ENCODE data around the gene CTR9. TPM values are rescaled to one million over a fixed set of nuclear protein-coding genes. Genes with fewer than 3 reads are reported as not detected.

CTR9 gene
- polyA plus RNA-seq, 1 of the 3 experiments (the other 2 are of a cell fraction) = 10.1 TPM

DNA sequence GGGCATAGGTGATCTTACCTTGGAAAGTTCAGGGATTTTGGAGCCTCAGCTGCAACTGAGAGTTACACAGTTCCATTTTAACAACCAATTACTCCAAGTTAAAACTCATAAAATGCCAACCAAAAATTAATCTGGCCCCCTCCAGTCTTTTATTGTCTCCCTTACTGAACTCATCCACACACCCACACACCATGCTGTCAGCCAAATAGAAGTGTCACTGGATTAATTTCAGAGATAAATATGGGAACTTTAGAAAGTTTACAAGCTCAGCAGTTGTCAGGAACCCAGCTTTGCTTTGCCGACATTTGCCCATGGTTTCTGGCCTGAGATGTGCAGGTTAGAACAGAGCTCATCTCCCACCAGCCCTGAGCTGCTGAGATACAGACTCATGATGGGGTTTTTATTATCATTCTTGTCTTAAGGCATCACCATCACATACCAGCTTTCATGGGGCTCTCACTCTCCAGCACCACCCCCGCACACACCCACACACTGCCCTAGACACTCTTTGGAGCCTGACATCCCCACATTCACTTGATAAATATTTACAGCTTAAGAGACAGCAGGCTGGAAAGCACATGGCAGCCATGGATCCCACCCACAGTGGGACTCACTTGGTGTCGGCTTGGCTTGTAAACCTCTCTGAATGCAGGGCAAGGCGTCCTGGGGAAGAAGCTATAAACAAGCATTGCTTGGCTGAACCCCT, 23.7 kb upstream of the CTR9 start:
- CTCF ChIA-PET = interaction anchor here (1.6 to 3.9 kb wide), 2 partner anchors 186 to 321 kb away, joined by 3 to 23 read pairs; partner anchors contain the start of gene RNF141
- POLR2A ChIA-PET = no interaction called here
- Histone ChIP-seq H3K4me1 (ENCODE audit: control insufficient read depth in 1 of 2, insufficient read depth in 2 of 2, low read depth in 1 of 2, low read length in 1 of 2) (peaks cover 2 to 4% of the 10 kb centered on the region in 2 experiments; a peak in 2 of 4 replicates), H2AFZ (ENCODE audit: low read depth) (no peak overlapping the region), H3K9me3 (no peaks in the 10 kb centered on the region), H3K36me3 (replicated peaks in 1 of 2; ENCODE audit: control insufficient read depth in 1 of 2, insufficient read depth in 2 of 2, low read length in 1 of 2) (no peaks in the 10 kb centered on the region), H3K79me2 (ENCODE audit: insufficient read depth) (no peaks in the 10 kb centered on the region), H3K9me2 (no peaks in the 10 kb centered on the region), H3K27ac (ENCODE audit: low read depth in 2 of 2, low read length in 1 of 2) (no peak overlapping the region), H4K20me1 (ENCODE audit: insufficient read depth) (no peaks in the 10 kb centered on the region), H3F3A (replicated peaks; ENCODE audit: insufficient read depth) (no peaks in the 10 kb centered on the region), H3K27me3 (ENCODE audit: insufficient read depth) (no peaks in the 10 kb centered on the region), H3K4me2 (no peak overlapping the region), H3K9ac (no peak overlapping the region), H3K4me3 (ENCODE audit: low read depth in 2 of 2, low read length in 1 of 2) (no peak overlapping the region)
- no peak for DNase-seq
- no peak for TF ChIP-seq FOXM1 (IDR thresholded peaks at IDR 0.05; ENCODE audit: low read depth)
- TF ChIP-seq JUND (IDR thresholded peaks at IDR 0.05) = no peak
- TF ChIP-seq, protein P1, sequence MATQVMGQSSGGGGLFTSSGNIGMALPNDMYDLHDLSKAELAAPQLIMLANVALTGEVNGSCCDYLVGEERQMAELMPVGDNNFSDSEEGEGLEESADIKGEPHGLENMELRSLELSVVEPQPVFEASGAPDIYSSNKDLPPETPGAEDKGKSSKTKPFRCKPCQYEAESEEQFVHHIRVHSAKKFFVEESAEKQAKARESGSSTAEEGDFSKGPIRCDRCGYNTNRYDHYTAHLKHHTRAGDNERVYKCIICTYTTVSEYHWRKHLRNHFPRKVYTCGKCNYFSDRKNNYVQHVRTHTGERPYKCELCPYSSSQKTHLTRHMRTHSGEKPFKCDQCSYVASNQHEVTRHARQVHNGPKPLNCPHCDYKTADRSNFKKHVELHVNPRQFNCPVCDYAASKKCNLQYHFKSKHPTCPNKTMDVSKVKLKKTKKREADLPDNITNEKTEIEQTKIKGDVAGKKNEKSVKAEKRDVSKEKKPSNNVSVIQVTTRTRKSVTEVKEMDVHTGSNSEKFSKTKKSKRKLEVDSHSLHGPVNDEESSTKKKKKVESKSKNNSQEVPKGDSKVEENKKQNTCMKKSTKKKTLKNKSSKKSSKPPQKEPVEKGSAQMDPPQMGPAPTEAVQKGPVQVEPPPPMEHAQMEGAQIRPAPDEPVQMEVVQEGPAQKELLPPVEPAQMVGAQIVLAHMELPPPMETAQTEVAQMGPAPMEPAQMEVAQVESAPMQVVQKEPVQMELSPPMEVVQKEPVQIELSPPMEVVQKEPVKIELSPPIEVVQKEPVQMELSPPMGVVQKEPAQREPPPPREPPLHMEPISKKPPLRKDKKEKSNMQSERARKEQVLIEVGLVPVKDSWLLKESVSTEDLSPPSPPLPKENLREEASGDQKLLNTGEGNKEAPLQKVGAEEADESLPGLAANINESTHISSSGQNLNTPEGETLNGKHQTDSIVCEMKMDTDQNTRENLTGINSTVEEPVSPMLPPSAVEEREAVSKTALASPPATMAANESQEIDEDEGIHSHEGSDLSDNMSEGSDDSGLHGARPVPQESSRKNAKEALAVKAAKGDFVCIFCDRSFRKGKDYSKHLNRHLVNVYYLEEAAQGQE (IDR thresholded peaks at IDR 0.05; ENCODE audit: low read depth, low read length) = no peak
- no peak for TF ChIP-seq SIN3A (IDR thresholded peaks at IDR 0.05; ENCODE audit: borderline replicate concordance, low read depth, low read length)
- TF ChIP-seq EP300 (IDR thresholded peaks at IDR 0.05; ENCODE audit: borderline replicate concordance in 1 of 2, low read depth in 1 of 2, low read length in 1 of 2) = no peak
- TF ChIP-seq MXI1 (IDR thresholded peaks at IDR 0.05; ENCODE audit: low read depth, low read length) = no peak
- TF ChIP-seq TEAD4 (IDR thresholded peaks at IDR 0.05; ENCODE audit: borderline replicate concordance, insufficient read depth) = no peak
- no peak for TF ChIP-seq NRF1 (IDR thresholded peaks at IDR 0.05; ENCODE audit: low read depth, low read length)
- TF ChIP-seq, protein P2, sequence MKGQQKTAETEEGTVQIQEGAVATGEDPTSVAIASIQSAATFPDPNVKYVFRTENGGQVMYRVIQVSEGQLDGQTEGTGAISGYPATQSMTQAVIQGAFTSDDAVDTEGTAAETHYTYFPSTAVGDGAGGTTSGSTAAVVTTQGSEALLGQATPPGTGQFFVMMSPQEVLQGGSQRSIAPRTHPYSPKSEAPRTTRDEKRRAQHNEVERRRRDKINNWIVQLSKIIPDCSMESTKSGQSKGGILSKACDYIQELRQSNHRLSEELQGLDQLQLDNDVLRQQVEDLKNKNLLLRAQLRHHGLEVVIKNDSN (IDR thresholded peaks at IDR 0.05; ENCODE audit: borderline replicate concordance, low read depth) = no peak
- whole genome bisulfite sequencing (ENCODE audit: low lambda C conversion rate) = 80% methylated on average over 4 of the region's 4 CpGs

DNA sequence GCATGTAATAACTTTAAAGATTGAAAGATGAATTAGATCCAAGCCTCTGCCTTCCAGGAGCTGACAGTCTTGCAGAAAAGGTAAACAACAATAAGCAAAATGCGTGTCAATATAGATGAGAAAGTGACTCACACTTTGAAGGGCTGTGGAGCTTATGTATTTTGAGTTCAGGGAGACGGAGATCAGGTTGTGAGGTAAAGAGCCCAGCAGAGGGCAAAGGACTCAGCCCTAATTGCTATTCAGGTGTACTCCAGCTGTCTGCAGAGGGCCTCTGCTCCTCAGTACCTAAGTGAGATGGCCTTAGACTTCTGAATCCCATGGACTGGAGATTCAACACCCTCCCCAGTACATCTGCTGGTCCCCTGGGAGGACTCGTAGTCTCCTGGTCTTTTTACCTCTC, 22.9 kb upstream of the CTR9 start:
- POLR2A ChIA-PET = no interaction called here
- TF ChIP-seq SMC3 (IDR thresholded peaks at IDR 0.05; ENCODE audit: low read depth, low read length) = no peak
- no peak for TF ChIP-seq NFIC (IDR thresholded peaks at IDR 0.05; ENCODE audit: borderline replicate concordance)
- TF ChIP-seq FOXM1 (IDR thresholded peaks at IDR 0.05; ENCODE audit: low read depth) = no peak
- TF ChIP-seq EZH2phosphoT487 (IDR thresholded peaks at IDR 0.05; ENCODE audit: borderline replicate concordance, low read depth) = no peak
- no peak for TF ChIP-seq NRF1 (IDR thresholded peaks at IDR 0.05; ENCODE audit: low read depth, low read length)
- TF ChIP-seq JUND (IDR thresholded peaks at IDR 0.05) = no peak
- TF ChIP-seq POLR2AphosphoS5 (IDR thresholded peaks at IDR 0.05; ENCODE audit: low read depth, low read length) = no peak
- TF ChIP-seq FOXJ3 (CRISPR knock-in tag; IDR thresholded peaks at IDR 0.05) = no peak
- TF ChIP-seq, protein P3, sequence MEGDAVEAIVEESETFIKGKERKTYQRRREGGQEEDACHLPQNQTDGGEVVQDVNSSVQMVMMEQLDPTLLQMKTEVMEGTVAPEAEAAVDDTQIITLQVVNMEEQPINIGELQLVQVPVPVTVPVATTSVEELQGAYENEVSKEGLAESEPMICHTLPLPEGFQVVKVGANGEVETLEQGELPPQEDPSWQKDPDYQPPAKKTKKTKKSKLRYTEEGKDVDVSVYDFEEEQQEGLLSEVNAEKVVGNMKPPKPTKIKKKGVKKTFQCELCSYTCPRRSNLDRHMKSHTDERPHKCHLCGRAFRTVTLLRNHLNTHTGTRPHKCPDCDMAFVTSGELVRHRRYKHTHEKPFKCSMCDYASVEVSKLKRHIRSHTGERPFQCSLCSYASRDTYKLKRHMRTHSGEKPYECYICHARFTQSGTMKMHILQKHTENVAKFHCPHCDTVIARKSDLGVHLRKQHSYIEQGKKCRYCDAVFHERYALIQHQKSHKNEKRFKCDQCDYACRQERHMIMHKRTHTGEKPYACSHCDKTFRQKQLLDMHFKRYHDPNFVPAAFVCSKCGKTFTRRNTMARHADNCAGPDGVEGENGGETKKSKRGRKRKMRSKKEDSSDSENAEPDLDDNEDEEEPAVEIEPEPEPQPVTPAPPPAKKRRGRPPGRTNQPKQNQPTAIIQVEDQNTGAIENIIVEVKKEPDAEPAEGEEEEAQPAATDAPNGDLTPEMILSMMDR (IDR thresholded peaks at IDR 0.05) = no peak
- no peak for TF ChIP-seq TEAD4 (IDR thresholded peaks at IDR 0.05; ENCODE audit: borderline replicate concordance, insufficient read depth)
- TF ChIP-seq ELF1 (IDR thresholded peaks at IDR 0.05) = no peak
- TF ChIP-seq EP300 (IDR thresholded peaks at IDR 0.05; ENCODE audit: borderline replicate concordance in 1 of 2, low read depth in 1 of 2, low read length in 1 of 2) = no peak
- TF ChIP-seq FOSL2 (IDR thresholded peaks at IDR 0.05; ENCODE audit: borderline replicate concordance, low read depth) = no peak
- TF ChIP-seq, protein P4, sequence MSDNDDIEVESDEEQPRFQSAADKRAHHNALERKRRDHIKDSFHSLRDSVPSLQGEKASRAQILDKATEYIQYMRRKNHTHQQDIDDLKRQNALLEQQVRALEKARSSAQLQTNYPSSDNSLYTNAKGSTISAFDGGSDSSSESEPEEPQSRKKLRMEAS (IDR thresholded peaks at IDR 0.05; ENCODE audit: low read depth) = no peak
- TF ChIP-seq, protein P5, sequence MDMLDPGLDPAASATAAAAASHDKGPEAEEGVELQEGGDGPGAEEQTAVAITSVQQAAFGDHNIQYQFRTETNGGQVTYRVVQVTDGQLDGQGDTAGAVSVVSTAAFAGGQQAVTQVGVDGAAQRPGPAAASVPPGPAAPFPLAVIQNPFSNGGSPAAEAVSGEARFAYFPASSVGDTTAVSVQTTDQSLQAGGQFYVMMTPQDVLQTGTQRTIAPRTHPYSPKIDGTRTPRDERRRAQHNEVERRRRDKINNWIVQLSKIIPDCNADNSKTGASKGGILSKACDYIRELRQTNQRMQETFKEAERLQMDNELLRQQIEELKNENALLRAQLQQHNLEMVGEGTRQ (IDR thresholded peaks at IDR 0.05; ENCODE audit: borderline replicate concordance, low read depth, low read length) = no peak

More for the DNA sequence above, 22.9 kb upstream of the CTR9 start:
- WGBS (ENCODE audit: low lambda C conversion rate) = 77% methylated on average over 3 of the region's 3 CpGs
- H3K27me3 ChIP-seq (ENCODE audit: insufficient read depth) = no peaks in the 10 kb centered on the region
- CTCF ChIA-PET = interaction anchor here (1.3 to 3.9 kb wide), 3 partner anchors 122 to 322 kb away, joined by 3 to 23 read pairs (median 3); partner anchors contain the start of gene RNF141
- no peak overlapping the region for H3K4me3 ChIP-seq (ENCODE audit: low read depth in 2 of 2, low read length in 1 of 2)
- H2AFZ ChIP-seq (ENCODE audit: low read depth) = no peak overlapping the region
- no peaks in the 10 kb centered on the region for H3K79me2 ChIP-seq (ENCODE audit: insufficient read depth)
- no peaks in the 10 kb centered on the region for H4K20me1 ChIP-seq (ENCODE audit: insufficient read depth)
- H3F3A ChIP-seq (replicated peaks; ENCODE audit: insufficient read depth) = no peaks in the 10 kb centered on the region
- no peak for DNase-seq
- H3K36me3 ChIP-seq (replicated peaks in 1 of 2; ENCODE audit: control insufficient read depth in 1 of 2, insufficient read depth in 2 of 2, low read length in 1 of 2) = no peaks in the 10 kb centered on the region
- no peak overlapping the region for H3K9ac ChIP-seq
- no peaks in the 10 kb centered on the region for H3K9me2 ChIP-seq
- peaks cover 0 to 4% of the 10 kb centered on the region in 2 experiments; a peak in 2 of 4 replicates for H3K4me1 ChIP-seq (ENCODE audit: control insufficient read depth in 1 of 2, insufficient read depth in 2 of 2, low read depth in 1 of 2, low read length in 1 of 2)
- H3K27ac ChIP-seq (ENCODE audit: low read depth in 2 of 2, low read length in 1 of 2) = no peak overlapping the region
- H3K9me3 ChIP-seq = no peaks in the 10 kb centered on the region
- H3K4me2 ChIP-seq = no peak overlapping the region

All from SK-N-SH (cell line).